ACC112 (cell line): Measurements from ENCODE around the gene FUT4.
"Not testable (repeated sequence)": the region's sequence is repeated elsewhere in the genome, so short reads cannot be mapped to it uniquely, and the experiment has no call there.

Experiments
- H2AFZ ChIP-seq: fragments of 200-600 bp; sonication (generic); one replicate; pipeline ENCODE4 v1.6.0; 2017; ENCODE audit warnings: antibody characterized with exemption, low read length; ENCODE audit not compliant: unreplicated experiment
- H3K27ac ChIP-seq: fragments of 200-600 bp; sonication (generic); 2 replicates; pipeline ENCODE4 v1.5.1; 2014; ENCODE audit warnings: low read depth, mild to moderate bottlenecking, antibody characterized with exemption, low read length, moderate library complexity
- H3K27me3 ChIP-seq: fragments of 200-600 bp; sonication (generic); 2 replicates; pipeline ENCODE4 v1.6.1; 2014; ENCODE audit warnings: mild to moderate bottlenecking, antibody characterized with exemption, low read length, moderate library complexity, mixed read lengths; ENCODE audit not compliant: insufficient read depth
- H3K36me3 ChIP-seq: fragments of 200-600 bp; sonication (generic); 2 replicates; pipeline ENCODE4 v1.6.1; 2016; ENCODE audit warnings: mild to moderate bottlenecking, antibody characterized with exemption, low read length, moderate library complexity, mixed read lengths; ENCODE audit not compliant: insufficient read depth
- H3K4me1 ChIP-seq: fragments of 200-600 bp; sonication (generic); one replicate; pipeline ENCODE4 v1.6.1; 2016; ENCODE audit warnings: low read length, mixed read lengths; ENCODE audit not compliant: insufficient read depth, unreplicated experiment, control insufficient read depth
- H3K4me3 ChIP-seq: fragments of 200-600 bp; sonication (generic); 2 replicates; pipeline ENCODE4 v1.5.1; 2014; ENCODE audit warnings: mild to moderate bottlenecking, low read depth, low read length
- H3K79me2 ChIP-seq: fragments of 200-600 bp; sonication (generic); one replicate; pipeline ENCODE4 v1.6.0; 2016; ENCODE audit warnings: low read length; ENCODE audit not compliant: control insufficient read depth, unreplicated experiment, insufficient read depth

The FUT4 gene

GRCh38 chr11:94543695-94544645 lies at the start of gene FUT4:
TSS of gene FUT4 (plus strand) at chr11:94543921. CDS start at chr11:94544134, 213 bp downstream.
- Histone ChIP-seq H3K79me2 (peaks cover 41% of the 10 kb centered on the region), H3K27me3 (no peaks in the 10 kb centered on the region), H3K36me3 (no peaks in the 10 kb centered on the region), H2AFZ (peak within 1 kb of the TSS; percentile 93), H3K4me3 (peak within 1 kb of the TSS; percentile 85), H3K4me1 (peaks cover 28% of the 10 kb centered on the region), H3K27ac (peak within 1 kb of the TSS; percentile 93)

DNA sequence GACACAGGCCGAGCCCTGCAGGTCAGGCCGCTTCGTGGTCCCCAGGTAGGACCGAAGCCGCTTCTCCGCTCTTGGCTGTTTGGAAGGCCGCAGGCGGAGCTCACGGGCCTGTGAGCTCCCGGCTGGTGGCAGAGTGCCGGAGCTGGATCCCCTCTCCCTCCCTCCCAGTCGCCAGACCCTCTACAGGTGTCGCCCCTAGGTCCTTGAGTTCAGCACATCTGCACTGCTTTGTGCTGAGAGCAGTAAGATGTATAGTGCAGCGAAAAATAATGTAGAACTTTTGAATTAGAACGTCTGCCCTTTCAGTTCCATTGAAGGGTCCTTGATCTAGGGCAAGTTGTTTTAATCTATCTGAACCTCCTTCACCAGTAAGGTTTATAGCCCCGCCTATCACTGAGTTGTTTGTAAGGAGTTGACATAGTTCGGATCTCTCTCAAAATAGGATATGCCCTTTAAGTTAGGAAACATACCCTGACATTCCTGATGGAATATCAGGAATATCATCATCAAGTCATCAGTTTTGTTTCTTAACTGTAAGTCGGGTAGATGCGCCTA lies 49.5 kb upstream of the FUT4 start:
- Histone ChIP-seq H3K27me3 (no peaks in the 10 kb centered on the region), H3K4me3 (peak overlapping the region; percentile 87), H2AFZ (peak overlapping the region; percentile 85), H3K36me3 (peaks cover 7% of the 10 kb centered on the region; the same call in 1 of the 2 replicates), H3K4me1 (peaks cover 22% of the 10 kb centered on the region), H3K79me2 (peaks cover 17% of the 10 kb centered on the region), H3K27ac (peak overlapping the region; percentile 10; the same call in 1 of the 2 replicates)

DNA sequence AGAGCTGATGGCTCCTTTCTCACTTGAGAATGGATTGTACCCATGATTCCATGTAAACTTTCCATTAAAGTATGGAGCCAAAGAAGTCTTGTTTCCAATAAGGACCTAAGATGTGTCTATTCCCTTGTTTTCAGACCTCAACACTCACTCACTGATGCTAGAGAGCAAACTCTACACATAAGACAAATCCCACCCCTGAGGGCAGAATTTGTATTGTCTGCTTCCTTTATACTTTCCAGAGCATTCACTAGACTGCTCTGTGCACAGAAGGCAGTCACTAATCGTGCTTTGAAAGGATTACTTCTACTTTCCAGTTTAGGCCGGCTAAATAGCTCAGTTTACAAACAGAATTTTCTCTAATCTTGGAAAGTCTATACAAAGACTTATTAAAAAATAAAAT lies 43.5 kb upstream of the FUT4 start:
- no peaks in the 10 kb centered on the region for H3K27me3 ChIP-seq
- no peak overlapping the region for H3K27ac ChIP-seq
- no peak overlapping the region for H3K4me3 ChIP-seq
- peaks cover 6% of the 10 kb centered on the region for H3K4me1 ChIP-seq
- H2AFZ ChIP-seq = no peak overlapping the region
- 0 out of 2 replicates have a peak, but pooled peaks cover 3% of the 10 kb centered on the region for H3K36me3 ChIP-seq
- H3K79me2 ChIP-seq = no peaks in the 10 kb centered on the region

GRCh38 chr11:94501522-94501921 lies 42.2 kb upstream of the FUT4 start:
- Histone ChIP-seq H3K27me3 (no peaks in the 10 kb centered on the region), H3K27ac (no peak overlapping the region), H2AFZ (no peak overlapping the region), H3K4me1 (no peaks in the 10 kb centered on the region), H3K79me2 (no peaks in the 10 kb centered on the region), H3K36me3 (0 out of 2 replicates have a peak, but pooled peaks cover 3% of the 10 kb centered on the region), H3K4me3 (no peak overlapping the region)

GRCh38 chr11:94504689-94505293 lies 38.9 kb upstream of the FUT4 start:
- Histone ChIP-seq H3K4me1 (no peaks in the 10 kb centered on the region), H3K27ac (no peak overlapping the region), H3K4me3 (no peak overlapping the region), H3K27me3 (no peaks in the 10 kb centered on the region), H2AFZ (no peak overlapping the region), H3K36me3 (no peaks in the 10 kb centered on the region), H3K79me2 (no peaks in the 10 kb centered on the region)

DNA sequence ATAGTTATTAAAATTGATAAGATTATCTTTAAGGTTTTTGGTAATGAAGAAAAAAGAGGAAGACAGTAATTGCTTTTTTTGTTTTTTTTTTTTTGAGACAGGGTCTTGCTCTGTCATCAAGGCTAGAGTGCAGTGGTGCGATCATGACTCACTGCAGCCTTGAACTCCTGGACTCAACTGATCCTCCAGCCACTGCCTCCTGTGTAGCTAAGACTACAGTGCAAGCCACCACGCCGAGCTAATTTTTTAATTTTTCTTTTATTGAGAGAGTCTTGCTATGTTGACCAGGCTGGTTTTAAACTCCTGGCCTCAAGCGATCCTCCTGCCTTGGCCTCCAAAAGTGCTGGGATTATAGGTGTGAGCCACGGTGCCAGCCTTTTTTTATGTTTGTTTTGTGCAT lies 37.2 kb upstream of the FUT4 start:
- not testable (repeated sequence) for H3K4me1 ChIP-seq, H3K4me3 ChIP-seq, H2AFZ ChIP-seq, H3K27me3 ChIP-seq, H3K27ac ChIP-seq, H3K79me2 ChIP-seq, H3K36me3 ChIP-seq

DNA sequence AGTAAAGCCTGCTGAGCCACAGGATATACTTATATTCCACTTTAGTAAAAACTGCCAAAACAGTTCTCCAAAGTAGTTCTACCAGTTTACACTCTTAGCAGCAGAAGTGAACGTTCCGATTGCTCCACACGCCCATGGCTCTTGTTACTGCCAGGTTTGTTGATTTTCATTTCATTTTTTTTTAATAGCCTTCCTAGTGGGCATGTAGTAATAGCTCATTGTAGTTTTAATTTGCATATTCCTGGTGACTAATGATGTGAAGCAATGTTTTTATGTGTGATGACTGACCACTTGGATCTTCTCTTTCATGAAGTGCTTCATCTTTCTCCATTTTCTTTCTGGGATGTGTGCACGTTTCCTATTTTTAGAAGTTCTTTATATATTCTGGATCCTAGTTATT lies 36.2 kb upstream of the FUT4 start:
- Histone ChIP-seq H2AFZ (no peak overlapping the region), H3K27me3 (no peaks in the 10 kb centered on the region), H3K36me3 (no peaks in the 10 kb centered on the region), H3K79me2 (no peaks in the 10 kb centered on the region), H3K4me3 (no peak overlapping the region), H3K4me1 (no peaks in the 10 kb centered on the region), H3K27ac (no peak overlapping the region)

- peak within 1 kb of the TSS; percentile 83 for H3K4me3 ChIP-seq
- 0 out of 2 replicates have a peak, but pooled peaks cover 7% of the 10 kb centered on the region for H3K27me3 ChIP-seq
- no peak within 1 kb of the TSS for H3K27ac ChIP-seq
- H3K36me3 ChIP-seq = no peaks in the 10 kb centered on the region
- H3K4me1 ChIP-seq = no peaks in the 10 kb centered on the region
- H2AFZ ChIP-seq = peak within 1 kb of the TSS; percentile 70
- H3K79me2 ChIP-seq = no peaks in the 10 kb centered on the region
Measured at GRCh38 chr11:94511932-94512781, 31.6 kb upstream of the FUT4 start, which contains the start of gene C11orf97. TSS of gene C11orf97 (plus strand) at chr11:94512461. CDS start at chr11:94512529, 68 bp downstream.

- Histone ChIP-seq H2AFZ (no peak overlapping the region), H3K4me3 (peak overlapping the region; percentile 83; the same call in 1 of the 2 replicates), H3K36me3 (no peaks in the 10 kb centered on the region), H3K27ac (no peak overlapping the region), H3K4me1 (no peaks in the 10 kb centered on the region), H3K79me2 (no peaks in the 10 kb centered on the region), H3K27me3 (0 out of 2 replicates have a peak, but pooled peaks cover 7% of the 10 kb centered on the region)
Measured at GRCh38 chr11:94513091-94513490, 30.6 kb upstream of the FUT4 start.

DNA sequence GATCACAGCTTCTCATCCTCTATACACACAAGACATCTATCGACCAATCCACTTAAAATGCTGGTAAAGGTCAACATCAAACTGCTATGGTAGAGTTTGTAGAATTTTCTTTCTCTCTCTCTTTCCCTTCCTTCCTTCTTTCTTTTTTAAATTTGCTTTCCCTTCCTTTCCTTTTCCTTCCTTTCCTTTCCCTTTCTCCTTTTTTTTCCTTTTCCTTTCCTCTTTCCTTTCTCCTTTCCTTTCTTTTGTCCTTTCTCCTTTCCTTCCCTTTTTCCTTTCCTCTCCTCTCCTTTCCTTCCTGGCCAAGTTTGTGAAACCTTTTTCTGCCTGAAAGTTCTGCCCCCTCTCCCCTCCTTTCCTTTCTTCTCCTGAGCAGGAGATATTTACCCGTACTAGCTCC lies 28.3 kb upstream of the FUT4 start:
- Histone ChIP-seq H3K4me1 (no peaks in the 10 kb centered on the region), H3K27ac (no peak overlapping the region), H2AFZ (no peak overlapping the region), H3K36me3 (no peaks in the 10 kb centered on the region), H3K4me3 (no peak overlapping the region), H3K27me3 (0 out of 2 replicates have a peak, but pooled peaks cover 7% of the 10 kb centered on the region), H3K79me2 (no peaks in the 10 kb centered on the region)
